A673 (cell line): ENCODE measurements around the gene PLB1. TPM values are rescaled to one million over a fixed set of nuclear protein-coding genes. Genes with fewer than 3 reads are reported as not detected.

Experiments
- BruUV-seq: library from RNA; stranded (reverse); fragments of 400-500 nt; replicated peaks from 2 replicates; lab custom pipeline; 2021; lab: Mats Ljungman, UMichigan
- CTCF ChIA-PET: fragments of 300-600 bp; sonication (Branson Sonifier 250); formaldehyde crosslinking; loops from one replicate; lab custom pipeline; 2022; ENCODE audit warnings: antibody characterized with exemption; lab: Charles Lee
- POLR2A ChIA-PET: fragments of 300-600 bp; sonication (Branson Sonifier 250); formaldehyde crosslinking; loops from one replicate; lab custom pipeline; 2022; ENCODE audit warnings: antibody characterized with exemption; ENCODE audit not compliant: low non-redundant PET; lab: Charles Lee
- DNase-seq: peaks from one replicate; pipeline ENCODE4 v3.0.0-alpha.2; 2015; ENCODE audit warnings: low spot score
- H3K27ac ChIP-seq: fragments of 200-600 bp; sonication (generic); 2 replicates; pipeline ENCODE4 v1.5.1; 2016; ENCODE audit warnings: mixed run types, low read depth, mild to moderate bottlenecking, mixed read lengths, antibody characterized with exemption, low read length; ENCODE audit not compliant: poor library complexity, severe bottlenecking
- H3K27me3 ChIP-seq: fragments of 200-600 bp; sonication (generic); replicated peaks from 2 replicates; pipeline ENCODE4 v1.6.1; 2017; ENCODE audit warnings: mixed run types, low read depth, mild to moderate bottlenecking, mixed read lengths, antibody characterized with exemption, low read length; ENCODE audit not compliant: insufficient read depth, poor library complexity
- H3K36me3 ChIP-seq: fragments of 200-600 bp; sonication (generic); 2 replicates; pipeline ENCODE4 v1.6.1; 2016; ENCODE audit warnings: mixed run types, mild to moderate bottlenecking, mixed read lengths, antibody characterized with exemption, low read length; ENCODE audit not compliant: insufficient read depth, poor library complexity, severe bottlenecking
- H3K4me1 ChIP-seq: fragments of 200-600 bp; sonication (generic); 2 replicates; pipeline ENCODE4 v1.6.1; 2017; ENCODE audit warnings: mixed run types, mild to moderate bottlenecking, mixed read lengths, antibody characterized with exemption, low read length; ENCODE audit not compliant: insufficient read depth, poor library complexity, severe bottlenecking
- H3K4me3 ChIP-seq: fragments of 200-600 bp; sonication (generic); 2 replicates; pipeline ENCODE4 v1.5.1; 2016; ENCODE audit warnings: low read depth, mixed run types, mild to moderate bottlenecking, mixed read lengths, low read length; ENCODE audit not compliant: poor library complexity, severe bottlenecking
- H3K9me3 ChIP-seq: fragments of 200-600 bp; sonication (generic); 2 replicates; pipeline ENCODE4 v1.6.1; 2016; ENCODE audit warnings: mixed run types, low read depth, mild to moderate bottlenecking, mixed read lengths, antibody characterized with exemption, low read length; ENCODE audit not compliant: poor library complexity, severe bottlenecking
- CTCF ChIP-seq: fragments of 300-800, 200-600 bp; sonication (generic); conservative IDR thresholded peaks from 2 replicates; pipeline ENCODE4 v1.5.1; 2017; ENCODE audit warnings: low read depth, mild to moderate bottlenecking, antibody characterized with exemption, low read length, moderate library complexity, mixed read lengths
- EZH2 ChIP-seq: fragments of 200-600 bp; sonication (generic); IDR thresholded peaks from 2 replicates; pipeline ENCODE4 v1.6.1; 2017; ENCODE audit warnings: borderline replicate concordance, low read depth, mild to moderate bottlenecking, mixed read lengths, antibody characterized with exemption, low read length; ENCODE audit not compliant: poor library complexity, severe bottlenecking
- intact Hi-C: fragments of 100-400 bp; cut with micrococcal nuclease; formaldehyde crosslinking; loops from one replicate; pipeline ENCODE4 v1.10.0; 2022; ENCODE audit not compliant: unreplicated experiment
- total RNA-seq: library from RNA; stranded (reverse); gene quantifications from 2 replicates; pipeline ENCODE4 v1.2.3, GENCODE V29; 2021

PLB1 gene
- total RNA-seq, 1 experiment from 2014 or later, result 0.39 TPM

- no TSS peak for BruUV-seq
- Histone ChIP-seq H3K27me3 (no peaks in the 10 kb centered on the region), H3K4me1 (peaks cover 23% of the 10 kb centered on the region), H3K36me3 (no peaks in the 10 kb centered on the region), H3K9me3 (no peaks in the 10 kb centered on the region), H3K4me3 (no peak overlapping the region), H3K27ac (no peak overlapping the region)
- TF ChIP-seq EZH2, result no peak
- no peak for TF ChIP-seq CTCF
- POLR2A ChIA-PET, result no interaction called here
- no peak for DNase-seq
- CTCF ChIA-PET, result no interaction called here
- intact Hi-C loops, result no loop called here
Observed at GRCh38 chr2:28666496-28667184, 170.8 kb downstream of the PLB1 start.

GRCh38 chr2:28667261-28667660 is 171.4 kb downstream of the PLB1 start:
- Histone ChIP-seq H3K4me1 (peaks cover 23% of the 10 kb centered on the region), H3K36me3 (no peaks in the 10 kb centered on the region), H3K9me3 (no peaks in the 10 kb centered on the region), H3K27ac (no peak overlapping the region), H3K27me3 (no peaks in the 10 kb centered on the region), H3K4me3 (no peak overlapping the region)
- no TSS peak for BruUV-seq
- POLR2A ChIA-PET, result no interaction called here
- TF ChIP-seq EZH2 (no peak), CTCF (no peak)
- no peak for DNase-seq
- CTCF ChIA-PET, result no interaction called here
- intact Hi-C loops, result no loop called here

- BruUV-seq, result no TSS peak
- no peaks in the 10 kb centered on the region for H3K36me3 ChIP-seq
- no peak overlapping the region for H3K4me3 ChIP-seq
- CTCF ChIA-PET, result no interaction called here
- DNase-seq, result no peak
- POLR2A ChIA-PET, result no interaction called here
- H3K27me3 ChIP-seq, result no peaks in the 10 kb centered on the region
- TF ChIP-seq EZH2 (no peak), CTCF (no peak)
- H3K27ac ChIP-seq, result no peak overlapping the region
- H3K4me1 ChIP-seq, result peaks cover 23% of the 10 kb centered on the region
- no peaks in the 10 kb centered on the region for H3K9me3 ChIP-seq
- intact Hi-C loops, result no loop called here
Observed at GRCh38 chr2:28668106-28668814, 172.4 kb downstream of the PLB1 start.
